Natural killer cell (primary cell): Measurements from ENCODE around the gene MMAB. TPM values are rescaled to one million over a fixed set of nuclear protein-coding genes. Genes with fewer than 3 reads are reported as not detected.

Experiments
- ATAC-seq, 3 donors: fragments of 150-1000 bp in 2 of 3; fragments of 200-7000 bp in 1 of 3; cut with Tn5 transposase; 1 replicate in 1 of 3; 2 replicates in 2 of 3; pipeline ENCODE4 v1.10.0; 2021; ENCODE audit warnings: mild to moderate bottlenecking in 2 of 3, moderate library complexity in 2 of 3
- DNase-seq, 2 donors: peaks; one replicate each; pipeline versions ENCODE4 v3.0.0 to v3.0.0-alpha.2; 2013 to 2021; ENCODE audit warnings: mixed read lengths in 1 of 2
- H3K27ac ChIP-seq: one replicate; pipeline ENCODE4 v1.5.1; 2013; ENCODE audit warnings: mild to moderate bottlenecking, low read length
- H3K27me3 ChIP-seq: one replicate; pipeline ENCODE4 v1.6.1; 2013; ENCODE audit warnings: low read length; ENCODE audit not compliant: control insufficient read depth, insufficient read depth
- H3K36me3 ChIP-seq: one replicate; pipeline ENCODE4 v1.6.1; 2013; ENCODE audit warnings: low read length; ENCODE audit not compliant: control insufficient read depth, insufficient read depth
- H3K4me1 ChIP-seq: one replicate; pipeline ENCODE4 v1.6.1; 2013; ENCODE audit warnings: low read length; ENCODE audit not compliant: control insufficient read depth, insufficient read depth
- H3K4me3 ChIP-seq: one replicate; pipeline ENCODE4 v1.5.1; 2013; ENCODE audit warnings: low read length
- H3K9me3 ChIP-seq: one replicate; pipeline ENCODE4 v1.6.1; 2013; ENCODE audit warnings: low read length; ENCODE audit not compliant: control insufficient read depth, insufficient read depth
- H3K27ac Mint-ChIP-seq, 2 donors: one replicate each; pipeline ENCODE4 v1.8.0; 2022; ENCODE audit warnings: mild to moderate bottlenecking in 2 of 2, mixed read lengths in 2 of 2, moderate library complexity in 1 of 2
- H3K27me3 Mint-ChIP-seq, 2 donors: one replicate each; pipeline ENCODE4 v1.8.0; 2022; ENCODE audit warnings: low read depth in 2 of 2, mixed read lengths in 2 of 2
- H3K36me3 Mint-ChIP-seq: one replicate; pipeline ENCODE4 v1.8.0; 2022; ENCODE audit warnings: mixed read lengths
- H3K4me1 Mint-ChIP-seq, 2 donors: one replicate each; pipeline ENCODE4 v1.8.0; 2022; ENCODE audit warnings: mixed read lengths in 2 of 2
- H3K4me3 Mint-ChIP-seq: one replicate; pipeline ENCODE4 v1.8.0; 2022; ENCODE audit warnings: mild to moderate bottlenecking, moderate library complexity, mixed read lengths
- H3K9me3 Mint-ChIP-seq, 2 donors: one replicate each; pipeline ENCODE4 v1.8.0; 2022; ENCODE audit warnings: mixed read lengths in 2 of 2
- CTCF ChIP-seq: fragments of 200-600 bp; IDR thresholded peaks from one replicate; pipeline ENCODE4 v1.8.0; 2022; ENCODE audit warnings: antibody characterized with exemption
- WGBS: methylation state at CpG from one replicate; pipeline ENCODE4 v1.1.7; 2013; ENCODE audit warnings: missing lambda C conversion rate; ENCODE audit not compliant: insufficient coverage; 5-methylcytosine and 5-hydroxymethylcytosine counted together
- intact Hi-C: fragments of 100-400 bp; cut with micrococcal nuclease; formaldehyde crosslinking; loops from one replicate; pipeline ENCODE4 v1.14.2; 2022
- total RNA-seq, 4 donors: library from RNA; stranded (reverse); fragments of 120-200 nt in 1 of 4; gene quantifications; one replicate each; pipeline versions ENCODE4 v1.2.3 to v1.2.4, GENCODE V29; 2013 to 2022

MMAB gene
- total RNA-seq, 3 donors from 2014 or later (not counting 1 experiment from before 2014, with no cell fraction given) = 17.1 to 18.3 (median 17.6) TPM

- Mint-ChIP-seq H3K36me3 (no peaks in the 10 kb centered on the region), H3K4me1 (no peaks in the 10 kb centered on the region), H3K27me3 (no peaks in the 10 kb centered on the region), H3K27ac (no peak overlapping the region), H3K4me3 (no peak overlapping the region), H3K9me3 (no peaks in the 10 kb centered on the region)
- DNase-seq = no peak
- no peaks in the 10 kb centered on the region for H3K9me3 ChIP-seq
- H3K36me3 ChIP-seq = peaks cover 19% of the 10 kb centered on the region
- WGBS = 96% methylated on average over 26 of the region's 26 CpGs
- TF ChIP-seq CTCF = no peak
- no peaks in the 10 kb centered on the region for H3K27me3 ChIP-seq
- H3K4me3 ChIP-seq = no peak overlapping the region
- H3K27ac ChIP-seq = no peak overlapping the region
- no peaks in the 10 kb centered on the region for H3K4me1 ChIP-seq
- intact Hi-C loops = no loop called here
- ATAC-seq = no peak
Observed at GRCh38 chr12:109588461-109589239, 15.3 kb upstream of the MMAB start.

- 96% methylated on average over 18 of the region's 18 CpGs for WGBS
Observed at GRCh38 chr12:109587921-109588320, 14.6 kb upstream of the MMAB start.

GRCh38 chr12:109586385-109587296 lies 13.3 kb upstream of the MMAB start:
- Mint-ChIP-seq H3K4me3 (no peak overlapping the region), H3K27me3 (no peaks in the 10 kb centered on the region), H3K9me3 (no peaks in the 10 kb centered on the region), H3K4me1 (no peaks in the 10 kb centered on the region), H3K27ac (no peak overlapping the region), H3K36me3 (no peaks in the 10 kb centered on the region)
- intact Hi-C loops = no loop called here
- no peak for TF ChIP-seq CTCF
- Histone ChIP-seq H3K9me3 (no peaks in the 10 kb centered on the region), H3K4me1 (no peaks in the 10 kb centered on the region), H3K36me3 (peaks cover 22% of the 10 kb centered on the region), H3K4me3 (no peak overlapping the region), H3K27me3 (no peaks in the 10 kb centered on the region), H3K27ac (no peak overlapping the region)
- WGBS = 95% methylated on average over 10 of the region's 10 CpGs
- DNase-seq (no peak), ATAC-seq (no peak)

More at GRCh38 chr12:109587921-109588320, 14.6 kb upstream of the MMAB start:
- H3K9me3 Mint-ChIP-seq = no peaks in the 10 kb centered on the region
- DNase-seq (no peak), ATAC-seq (no peak)
- H3K4me3 ChIP-seq = no peak overlapping the region
- no peaks in the 10 kb centered on the region for H3K9me3 ChIP-seq
- H3K27ac Mint-ChIP-seq = no peak overlapping the region
- H3K36me3 Mint-ChIP-seq = no peaks in the 10 kb centered on the region
- no peaks in the 10 kb centered on the region for H3K4me1 ChIP-seq
- no peak overlapping the region for H3K4me3 Mint-ChIP-seq
- H3K36me3 ChIP-seq = peaks cover 19% of the 10 kb centered on the region
- TF ChIP-seq CTCF = no peak
- H3K27me3 Mint-ChIP-seq = no peaks in the 10 kb centered on the region
- no peaks in the 10 kb centered on the region for H3K4me1 Mint-ChIP-seq
- no peak overlapping the region for H3K27ac ChIP-seq
- intact Hi-C loops = no loop called here
- H3K27me3 ChIP-seq = no peaks in the 10 kb centered on the region
